ENCODE data around the gene EIF4A2. TPM values are rescaled to one million over a fixed set of nuclear protein-coding genes. Genes with fewer than 3 reads are reported as not detected.

EIF4A2 gene
- total and polyA plus RNA-seq, 11 donors: 255 to 496 (median 358) TPM

- no peaks in the 10 kb centered on the region for H3K36me3 ChIP-seq
- DNase-seq (no peak), ATAC-seq (no peak)
- H3K4me3 ChIP-seq: no peak overlapping the region
- H3K9me3 ChIP-seq: no peaks in the 10 kb centered on the region
- H3K27me3 ChIP-seq: peaks cover 0 to 4% (median 0%) of the 10 kb centered on the region in 9 donors
- WGBS, 4 donors: 91 to 96% (median 94%) methylated on average over 10 of the region's 10 CpGs
- H3K4me1 ChIP-seq: no peaks in the 10 kb centered on the region
- H3K27ac ChIP-seq: no peak overlapping the region
- no peak for TF ChIP-seq POLR2A (IDR thresholded peaks at IDR 0.05)
- no peak for TF ChIP-seq CTCF (IDR thresholded peaks at IDR 0.05)
- intact Hi-C loops (cut with DNase I): no loop called here
Observed at GRCh38 chr3:186760141-186760833, 23.1 kb upstream of the EIF4A2 start.

- ATAC-seq: no peak
- peaks cover 0 to 4% (median 0%) of the 10 kb centered on the region in 9 donors for H3K27me3 ChIP-seq
- no peak overlapping the region for H3K27ac ChIP-seq
- no peaks in the 10 kb centered on the region for H3K4me1 ChIP-seq
- no peaks in the 10 kb centered on the region for H3K36me3 ChIP-seq
- no peak for DNase-seq
- no peak overlapping the region for H3K4me3 ChIP-seq
- H3K9me3 ChIP-seq: peaks cover 0 to 3% (median 0%) of the 10 kb centered on the region in 12 donors
- WGBS, 4 donors: 90 to 98% (median 94%) methylated on average over 8 of the region's 8 CpGs
- no peak for TF ChIP-seq POLR2A (IDR thresholded peaks at IDR 0.05)
- no peak for TF ChIP-seq CTCF (IDR thresholded peaks at IDR 0.05)
- intact Hi-C loops (cut with DNase I): no loop called here
Observed at GRCh38 chr3:186760897-186761447, 22.4 kb upstream of the EIF4A2 start.

GRCh38 chr3:186772281-186772694 lies 11.1 kb upstream of the EIF4A2 start:
- Histone ChIP-seq H3K36me3 (no peaks in the 10 kb centered on the region), H3K9me3 (no peaks in the 10 kb centered on the region), H3K4me3 (peak overlapping the region; percentile 11 to 70 (median 56)), H3K4me1 (peaks cover 0 to 15% (median 8%) of the 10 kb centered on the region in 12 donors), H3K27ac (peak overlapping the region in 6 of 12 donors; percentile 5 to 85 (median 33)), H3K27me3 (no peaks in the 10 kb centered on the region)
- WGBS, 4 donors: 9 to 15% (median 11%) methylated on average over 26 of the region's 26 CpGs
- ATAC-seq: peak in 3 of 4 donors; percentile 23 to 37 (median 27)
- intact Hi-C loops (cut with DNase I): no loop called here
- TF ChIP-seq CTCF (IDR thresholded peaks at IDR 0.05) (no peak), POLR2A (IDR thresholded peaks at IDR 0.05) (no peak)
- no peak for DNase-seq

DNA sequence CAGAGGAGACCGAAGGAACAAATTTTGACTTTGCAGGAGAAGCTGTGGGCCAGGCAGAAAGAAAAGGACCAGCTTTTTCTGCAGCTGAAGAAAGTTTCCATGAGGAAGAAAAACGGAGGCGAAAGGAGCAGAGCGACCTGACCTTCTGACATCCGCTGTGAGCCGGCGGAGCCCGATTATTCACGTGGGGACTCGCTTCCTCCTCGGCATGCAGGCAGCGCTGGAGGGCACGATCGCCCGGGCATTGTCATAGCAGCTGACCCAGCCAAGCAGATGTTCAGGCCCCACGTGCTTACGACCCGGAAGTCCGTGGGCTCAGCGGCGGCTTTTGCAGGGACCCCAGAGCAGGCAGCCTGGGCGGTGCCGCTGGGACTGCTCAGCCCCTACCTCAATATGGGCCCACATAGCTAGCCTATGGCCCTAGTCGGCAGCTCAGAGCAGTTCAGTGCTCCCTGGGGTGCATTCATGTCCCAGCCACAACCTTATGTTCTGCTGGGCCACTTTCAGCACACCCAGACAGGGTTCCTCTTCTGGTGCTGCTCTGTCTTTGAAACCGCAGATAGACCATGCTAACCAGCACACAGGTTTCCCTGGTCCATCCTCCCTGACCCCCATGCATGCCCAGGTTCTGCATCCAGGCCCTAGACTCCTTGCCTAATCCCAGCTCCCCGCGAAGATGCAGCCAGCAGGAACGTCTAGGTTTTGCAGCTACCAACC lies 10.5 kb upstream of the EIF4A2 start:
- WGBS, 4 donors: 19 to 23% (median 22%) methylated on average over 26 to 28 of the region's 28 CpGs
- Histone ChIP-seq H3K9me3 (no peaks in the 10 kb centered on the region), H3K36me3 (no peaks in the 10 kb centered on the region), H3K27me3 (no peaks in the 10 kb centered on the region), H3K4me3 (peak overlapping the region; percentile 11 to 70 (median 56)), H3K27ac (peak overlapping the region in 6 of 12 donors; percentile 5 to 85 (median 42)), H3K4me1 (peaks cover 0 to 15% (median 8%) of the 10 kb centered on the region in 12 donors)
- intact Hi-C loops (cut with DNase I): no loop called here
- DNase-seq (peak; percentile 69 to 89 (median 77)), ATAC-seq (peak; percentile 40 to 92 (median 90))
- TF ChIP-seq POLR2A (IDR thresholded peaks at IDR 0.05) (no peak), CTCF (IDR thresholded peaks at IDR 0.05) (no peak)
